22Rv1 (cell line): ENCODE results near the gene GLA.

Experiments
- H3K27ac ChIP-seq: fragments of 450-650 bp; 2 replicates; pipeline ENCODE4 v1.5.1; 2017
- ZFX ChIP-seq: fragments of 450-650 bp; IDR thresholded peaks from 2 replicates; pipeline ENCODE4 v1.6.1; 2017; ENCODE audit warnings: antibody characterized with exemption, borderline replicate concordance
- TF ChIP-seq, protein P1 (sequence below): fragments of 450-650 bp; IDR thresholded peaks from 2 replicates; pipeline ENCODE4 v1.5.1; 2017; ENCODE audit warnings: mild to moderate bottlenecking

Gene GLA

DNA sequence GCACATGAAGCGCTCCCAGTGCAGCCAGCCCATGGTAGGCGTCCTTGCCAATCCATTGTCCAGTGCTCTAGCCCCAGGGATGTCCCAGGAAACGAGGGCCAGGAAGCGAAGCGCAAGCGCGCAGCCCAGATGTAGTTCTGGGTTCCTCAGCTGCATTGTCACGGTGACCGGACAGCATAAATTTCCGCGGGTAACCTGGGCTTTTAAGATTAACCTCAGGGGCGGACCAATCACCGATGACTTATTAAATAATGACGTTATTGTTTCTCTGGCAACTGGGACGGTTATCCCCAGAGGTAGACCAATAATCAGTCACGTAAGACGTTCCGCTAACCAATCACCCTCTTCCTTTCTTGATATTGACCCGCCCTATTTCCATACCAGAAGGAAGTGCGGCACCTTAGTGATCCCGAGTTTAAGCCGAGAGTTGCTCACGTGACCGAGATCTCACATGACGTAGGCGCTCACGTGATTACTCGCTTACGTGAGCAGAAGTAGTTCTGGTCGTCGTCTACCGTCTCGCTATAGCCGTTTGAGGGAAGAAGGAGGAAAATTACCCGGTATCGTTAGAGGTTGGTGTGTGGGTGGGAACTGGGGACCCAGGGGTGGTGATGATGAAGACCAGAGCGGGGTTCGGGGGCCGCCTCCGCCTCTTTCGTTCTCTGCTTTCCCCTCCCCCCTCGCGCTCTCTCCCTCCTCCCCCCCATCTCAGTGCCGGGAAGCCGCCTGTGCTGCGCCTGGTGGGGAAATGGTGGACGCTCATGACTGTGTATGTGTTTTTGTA, at the start of gene GLA, which contains the start of gene HNRNPH2:
GLA (minus strand) TSS at position 178 of the 784 bp plus-strand sequence; CDS start at position 156, 22 bp downstream.
HNRNPH2 (plus strand) TSS at position 475 of the 784 bp plus-strand sequence. CDS start 3,767 bp downstream, outside the sequence.
- TF ChIP-seq, protein P1, sequence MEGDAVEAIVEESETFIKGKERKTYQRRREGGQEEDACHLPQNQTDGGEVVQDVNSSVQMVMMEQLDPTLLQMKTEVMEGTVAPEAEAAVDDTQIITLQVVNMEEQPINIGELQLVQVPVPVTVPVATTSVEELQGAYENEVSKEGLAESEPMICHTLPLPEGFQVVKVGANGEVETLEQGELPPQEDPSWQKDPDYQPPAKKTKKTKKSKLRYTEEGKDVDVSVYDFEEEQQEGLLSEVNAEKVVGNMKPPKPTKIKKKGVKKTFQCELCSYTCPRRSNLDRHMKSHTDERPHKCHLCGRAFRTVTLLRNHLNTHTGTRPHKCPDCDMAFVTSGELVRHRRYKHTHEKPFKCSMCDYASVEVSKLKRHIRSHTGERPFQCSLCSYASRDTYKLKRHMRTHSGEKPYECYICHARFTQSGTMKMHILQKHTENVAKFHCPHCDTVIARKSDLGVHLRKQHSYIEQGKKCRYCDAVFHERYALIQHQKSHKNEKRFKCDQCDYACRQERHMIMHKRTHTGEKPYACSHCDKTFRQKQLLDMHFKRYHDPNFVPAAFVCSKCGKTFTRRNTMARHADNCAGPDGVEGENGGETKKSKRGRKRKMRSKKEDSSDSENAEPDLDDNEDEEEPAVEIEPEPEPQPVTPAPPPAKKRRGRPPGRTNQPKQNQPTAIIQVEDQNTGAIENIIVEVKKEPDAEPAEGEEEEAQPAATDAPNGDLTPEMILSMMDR = no peak
- TF ChIP-seq ZFX = no peak
- H3K27ac ChIP-seq = peak within 1 kb of the TSS; percentile 69

DNA sequence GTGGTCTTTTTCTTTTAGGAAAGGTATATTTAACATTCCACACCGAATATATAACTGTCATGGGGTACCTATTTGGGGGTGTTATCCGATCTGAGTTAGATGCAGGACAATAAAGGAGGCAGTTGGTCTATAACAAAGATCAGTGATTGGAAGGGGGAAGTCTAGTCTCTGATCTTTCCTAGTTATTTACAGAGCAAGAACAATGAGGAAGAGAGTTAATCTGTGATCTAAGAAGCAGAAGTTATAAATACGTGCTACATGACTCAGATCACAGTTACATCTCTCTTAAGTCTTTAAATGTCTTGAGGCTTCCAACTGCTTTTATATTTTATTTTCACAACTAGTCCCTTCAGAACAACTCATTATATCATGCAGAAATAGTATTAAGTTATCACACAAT, 44.3 kb upstream of the GLA start:
- H3K27ac ChIP-seq = no peak overlapping the region
- no peak for TF ChIP-seq ZFX
- TF ChIP-seq, protein P1 = no peak

DNA sequence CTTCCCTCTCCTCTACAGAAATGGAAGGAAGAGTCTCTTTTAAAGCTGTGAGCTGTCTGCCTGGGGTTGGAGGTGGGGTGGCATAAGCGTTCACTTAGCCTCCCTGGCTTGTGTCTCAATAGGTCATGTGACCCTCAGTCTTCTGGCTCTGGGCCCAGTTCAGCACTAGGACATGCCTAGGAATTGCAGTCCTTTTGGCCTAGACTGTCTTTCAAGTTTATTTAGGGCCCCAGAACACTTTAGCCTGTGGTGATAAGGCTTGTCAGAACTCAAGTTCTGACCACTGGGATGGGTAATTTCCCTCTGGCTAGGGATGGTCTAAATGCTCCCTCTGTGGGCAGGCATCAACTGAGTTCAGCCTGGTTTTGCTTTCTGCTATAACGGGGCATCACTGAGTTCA, 43.2 kb upstream of the GLA start:
- TF ChIP-seq ZFX = no peak
- TF ChIP-seq, protein P1 = no peak
- H3K27ac ChIP-seq = no peak overlapping the region

DNA sequence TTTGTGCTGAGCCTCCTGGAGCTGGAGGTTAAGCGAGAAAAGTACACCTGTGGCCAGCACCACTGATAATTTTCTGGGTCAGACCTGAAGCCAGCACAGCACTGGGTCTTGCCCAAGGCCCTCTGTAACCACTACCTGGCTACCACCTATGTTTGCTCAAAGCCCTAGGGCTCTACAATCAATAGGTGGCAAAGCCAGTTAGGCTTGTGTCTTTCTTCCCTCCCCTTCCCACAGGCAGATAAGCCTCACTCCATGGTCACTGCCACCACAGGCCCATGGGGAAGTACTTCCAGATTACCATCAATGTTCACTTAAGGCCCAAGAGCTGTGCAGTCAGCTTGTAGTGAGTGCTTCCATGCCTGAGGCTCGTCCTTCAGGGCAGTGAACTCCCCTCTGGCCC, 42.4 kb upstream of the GLA start:
- no peak overlapping the region for H3K27ac ChIP-seq
- TF ChIP-seq, protein P1 = no peak
- no peak for TF ChIP-seq ZFX

DNA sequence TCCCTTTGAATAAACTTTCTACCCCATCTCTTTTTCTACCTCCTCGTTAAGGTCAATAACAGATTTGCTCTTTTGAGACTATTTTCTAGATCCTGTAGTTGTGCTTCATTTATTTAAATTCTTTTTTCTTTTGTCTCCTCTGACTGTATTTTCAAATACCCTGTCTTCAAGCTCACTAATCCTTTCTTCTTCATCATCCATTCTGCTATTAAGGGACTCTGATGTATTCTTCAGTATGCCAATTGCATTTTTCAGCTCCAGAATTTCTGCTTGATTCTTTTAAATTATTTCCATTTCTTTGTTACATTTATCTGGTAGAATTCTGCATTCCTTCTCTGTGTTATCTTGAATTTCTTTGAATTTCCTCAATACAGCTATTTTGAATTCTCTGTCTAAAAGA, 41.6 kb upstream of the GLA start:
- TF ChIP-seq, protein P1 = no peak
- no peak for TF ChIP-seq ZFX
- H3K27ac ChIP-seq = no peak overlapping the region

DNA sequence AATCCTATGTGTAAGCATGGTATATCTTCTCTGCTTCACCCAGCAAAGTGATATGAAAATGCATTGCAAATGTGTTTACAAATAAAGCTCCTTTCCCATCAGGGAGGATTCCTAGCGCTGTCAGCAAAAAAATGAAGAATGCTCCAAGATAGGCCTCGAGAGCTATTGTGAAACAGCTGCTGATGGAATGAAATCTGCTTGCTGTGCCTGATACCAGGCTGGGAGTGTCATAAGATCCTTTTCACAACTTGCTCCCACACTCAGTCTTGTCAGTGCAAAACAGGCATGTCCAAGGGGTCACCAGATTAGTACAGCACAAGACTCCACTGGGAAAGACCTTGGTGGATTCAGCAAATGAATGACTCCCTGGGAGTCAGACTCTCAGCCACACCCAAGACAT, 34.4 kb upstream of the GLA start:
- no peak overlapping the region for H3K27ac ChIP-seq
- TF ChIP-seq ZFX = no peak
- TF ChIP-seq, protein P1 = no peak

DNA sequence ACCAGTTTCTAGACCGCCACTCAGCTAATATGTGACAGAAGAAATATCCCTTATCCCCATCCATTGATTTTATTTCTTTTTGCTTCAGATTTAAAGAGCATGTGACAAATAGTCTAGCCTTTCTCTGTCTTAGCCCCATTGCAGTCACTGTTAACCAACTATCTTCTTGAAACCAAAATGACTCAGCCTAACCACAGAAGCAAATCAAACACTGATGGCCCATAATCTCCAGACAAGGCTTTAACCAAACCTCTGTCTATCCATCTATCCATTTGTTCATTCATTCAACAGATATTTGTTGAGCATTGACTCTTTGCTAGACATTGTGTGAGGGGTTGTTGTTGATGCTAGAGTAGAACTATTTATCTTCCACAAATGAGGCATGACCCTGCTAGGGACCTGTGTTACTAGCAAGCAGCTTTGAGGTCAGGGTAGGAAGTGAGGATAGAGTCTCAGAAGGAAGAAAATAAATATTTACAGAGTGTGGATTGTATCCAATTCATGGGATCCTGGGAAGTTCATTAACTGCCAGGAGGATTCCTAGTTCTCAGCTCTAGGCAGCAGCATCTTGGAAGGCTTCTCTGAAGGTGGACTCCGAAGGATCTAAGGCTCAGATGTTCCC, 22.8 kb upstream of the GLA start:
- H3K27ac ChIP-seq = no peak overlapping the region
- TF ChIP-seq, protein P1 = no peak
- no peak for TF ChIP-seq ZFX
